ENCODE data around the gene PSD. TPM values are rescaled to one million over a fixed set of nuclear protein-coding genes. Genes with fewer than 3 reads are reported as not detected.

Gene PSD
- total and polyA plus RNA-seq, 10 of the 15 experiments (the other 5 are each of a cell fraction or from before 2014, with no cell fraction given) = 0.11 to 2.0 (median 0.49) TPM; not detected in 2

DNA sequence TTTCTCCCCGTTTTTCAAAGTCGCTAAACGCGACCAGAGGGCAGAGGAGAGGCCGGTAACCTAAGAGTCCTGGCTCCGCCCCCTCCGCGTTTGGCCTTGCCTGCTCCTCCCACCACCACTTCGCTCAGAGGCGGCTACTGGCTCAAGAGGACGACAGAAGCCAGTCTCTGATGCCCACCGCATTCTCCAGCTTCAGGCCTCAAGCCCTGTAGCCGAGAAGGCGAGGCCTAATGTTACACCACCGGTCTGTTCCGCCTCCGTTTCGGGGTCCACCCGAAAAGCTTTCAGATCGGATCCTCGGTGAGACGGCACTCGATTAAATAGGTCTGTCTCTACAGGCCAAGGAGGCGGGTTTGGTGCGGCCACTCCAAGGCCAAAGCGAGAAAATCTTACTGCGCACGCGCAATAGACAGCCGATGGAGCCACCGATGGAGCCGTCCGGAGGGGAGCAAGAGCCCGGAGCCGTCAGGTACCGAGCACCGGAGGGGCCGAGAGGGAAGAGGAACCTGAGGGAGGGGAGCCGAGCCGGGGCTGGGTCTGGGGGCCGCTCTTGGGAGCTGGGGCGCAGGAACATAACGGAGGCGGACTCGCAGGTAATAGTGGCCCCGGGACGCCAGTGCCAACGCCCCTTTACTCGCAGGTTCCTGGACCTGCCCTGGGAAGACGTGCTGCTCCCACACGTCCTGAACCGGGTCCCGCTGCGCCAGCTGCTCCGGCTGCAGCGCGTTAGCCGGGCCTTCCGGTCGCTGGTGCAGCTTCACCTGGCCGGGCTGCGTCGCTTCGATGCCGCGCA, 2.3 kb upstream of the PSD start, which contains the start of gene FBXL15:
FBXL15 (plus strand) TSS at position 123 of the 793 bp plus-strand sequence; CDS start at position 417, 294 bp downstream.
- Histone ChIP-seq H3K27me3 (replicated peaks in 1 of 2; ENCODE audit: control insufficient read depth in 2 of 2, insufficient read depth in 2 of 2, low read length in 1 of 2) (no peaks in the 10 kb centered on the region; a peak in 1 of 4 replicates), H3K79me2 (ENCODE audit: control insufficient read depth, insufficient read depth, low read length) (peaks cover 7% of the 10 kb centered on the region), H3K36me3 (ENCODE audit: control insufficient read depth in 2 of 2, insufficient read depth in 2 of 2, low read length in 1 of 2) (peaks cover 0 to 5% of the 10 kb centered on the region in 2 experiments; a peak in 2 of 4 replicates), H3K4me2 (ENCODE audit: control insufficient read depth, insufficient read depth) (peak within 1 kb of the TSS; percentile 95), H3K9ac (ENCODE audit: control insufficient read depth, insufficient read depth, low read length) (peak within 1 kb of the TSS; percentile 78), H3K4me3 (peak within 1 kb of the TSS; percentile 98), H2AFZ (ENCODE audit: control insufficient read depth, low read depth, low read length) (peak within 1 kb of the TSS; percentile 100), H4K20me1 (ENCODE audit: control insufficient read depth, insufficient read depth) (peaks cover 2% of the 10 kb centered on the region; the same call in 1 of the 2 replicates), H3K27ac (ENCODE audit: control insufficient read depth, insufficient read depth) (peak within 1 kb of the TSS; percentile 85), H3K9me3 (replicated peaks; ENCODE audit: control insufficient read depth, insufficient read depth, low read length) (no peaks in the 10 kb centered on the region), H3K4me1 (ENCODE audit: control insufficient read depth, insufficient read depth, low read length) (peaks cover 18% of the 10 kb centered on the region)
- DNase-seq (ENCODE audit: low read depth, low spot score) = peak; percentile 89
- BruUV-seq (replicated peaks) = no TSS peak
- intact Hi-C loops (cut with micrococcal nuclease; ENCODE audit: unreplicated experiment) = loop anchor here (1.0 kb wide), 2 partner anchors 11 to 27 kb away; partner anchors contain the start of gene CUEDC2
- peak; percentile 80 for ATAC-seq
- ChIA-PET CTCF (interaction anchor here (0.6 to 5.6 kb wide), 14 partner anchors 9 to 190 kb away, joined by 3 to 90 read pairs (median 8); partner anchors contain the start of genes C10orf95, CUEDC2 and NFKB2), RAD21 (ENCODE audit: unreplicated experiment) (interaction anchor here (0.6 to 3.8 kb wide), 12 partner anchors 12 to 425 kb away, joined by 3 to 24 read pairs (median 6); partner anchors contain the start of genes ACTR1A and CUEDC2), POLR2A (interaction anchor here (0.6 to 4.9 kb wide), 13 partner anchors 11 to 281 kb away, joined by 3 to 35 read pairs (median 4); partner anchors contain the start of genes C10orf95, CUEDC2 and NFKB2), SMC1A (ENCODE audit: uncharacterized antibody, unreplicated experiment) (interaction anchor here (0.7 to 4.2 kb wide), 12 partner anchors 9 to 221 kb away, joined by 3 to 42 read pairs (median 4); partner anchors contain the start of genes CUEDC2 and NFKB2)
- in situ Hi-C loops (cut with MboI) = no loop called here
- peak; percentile 98 for FAIRE-seq
- WGBS (ENCODE audit: insufficient coverage, insufficient replicate concordance, low lambda C conversion rate, missing lambda C conversion rate) = under 1% methylated on average over 56 of the region's 66 CpGs
- no peak for TF ChIP-seq PML (IDR thresholded peaks at IDR 0.05; ENCODE audit: low read length)
- TF ChIP-seq REST (IDR thresholded peaks at IDR 0.05; ENCODE audit: low read depth, low read length) = no peak; the same call in 1 of the 2 replicates
- TF ChIP-seq ZNF687 (IDR thresholded peaks at IDR 0.05) = no peak; the same call in 1 of the 2 replicates
- TF ChIP-seq SREBF1 (IDR thresholded peaks at IDR 0.05; ENCODE audit: low read length) = no peak
- TF ChIP-seq POLR2AphosphoS2 (IDR thresholded peaks at IDR 0.05; ENCODE audit: low read depth, low read length) = peak; percentile 82
- TF ChIP-seq, protein P1, sequence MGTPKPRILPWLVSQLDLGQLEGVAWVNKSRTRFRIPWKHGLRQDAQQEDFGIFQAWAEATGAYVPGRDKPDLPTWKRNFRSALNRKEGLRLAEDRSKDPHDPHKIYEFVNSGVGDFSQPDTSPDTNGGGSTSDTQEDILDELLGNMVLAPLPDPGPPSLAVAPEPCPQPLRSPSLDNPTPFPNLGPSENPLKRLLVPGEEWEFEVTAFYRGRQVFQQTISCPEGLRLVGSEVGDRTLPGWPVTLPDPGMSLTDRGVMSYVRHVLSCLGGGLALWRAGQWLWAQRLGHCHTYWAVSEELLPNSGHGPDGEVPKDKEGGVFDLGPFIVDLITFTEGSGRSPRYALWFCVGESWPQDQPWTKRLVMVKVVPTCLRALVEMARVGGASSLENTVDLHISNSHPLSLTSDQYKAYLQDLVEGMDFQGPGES (IDR thresholded peaks at IDR 0.05) = no peak; the same call in 1 of the 2 replicates
- 0 out of 2 replicates have a peak, but pooled peaks have one; percentile 57 for TF ChIP-seq ASH2L (IDR thresholded peaks at IDR 0.05; ENCODE audit: borderline replicate concordance, low read depth)
- TF ChIP-seq TCF7 (IDR thresholded peaks at IDR 0.05; ENCODE audit: borderline replicate concordance) = no peak
- no peak for TF ChIP-seq CHD1 (IDR thresholded peaks at IDR 0.05; ENCODE audit: low read depth, low read length)
- peak; percentile 79 for TF ChIP-seq POLR2A (IDR thresholded peaks at IDR 0.05; ENCODE audit: low read depth, low read length)

All from GM12878 (cell line).